PC-3 (cell line): ENCODE measurements around the gene ZDHHC18.

Experiments used
- EZH2 ChIP-seq: fragments of 300-600 bp; sonication (generic); IDR thresholded peaks from one replicate; pipeline ENCODE4 v1.6.1; 2017; ENCODE audit warnings: antibody characterized with exemption, mild to moderate bottlenecking, low read length; ENCODE audit not compliant: unreplicated experiment
- TF ChIP-seq, protein P1 (sequence below): fragments of 300-600 bp; sonication (generic); conservative IDR thresholded peaks from 2 replicates; pipeline ENCODE4 v1.5.1; 2017; ENCODE audit warnings: antibody characterized with exemption, low read depth, mild to moderate bottlenecking, low read length

DNA sequence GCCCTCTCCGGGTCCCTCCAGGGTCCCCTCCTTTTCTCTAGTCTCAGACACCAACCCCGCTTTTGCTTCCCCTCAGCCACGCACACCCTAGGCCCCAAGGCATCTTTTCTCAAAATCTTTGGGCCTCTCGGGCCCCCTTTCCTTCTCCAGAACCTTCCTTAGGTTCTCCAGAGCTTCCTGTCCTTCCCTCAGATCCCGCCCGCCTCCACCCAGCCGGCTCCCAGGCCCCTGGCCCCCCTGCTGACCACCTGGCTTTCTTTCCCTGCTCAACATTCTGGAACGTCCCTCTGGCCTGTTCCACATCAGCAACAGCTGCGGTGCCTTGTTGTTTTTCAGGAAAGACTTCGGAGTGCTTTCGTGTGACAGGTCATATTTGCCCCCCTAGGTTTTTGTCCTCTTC, 1.2 kb downstream of the ZDHHC18 start:
- TF ChIP-seq, protein P1, sequence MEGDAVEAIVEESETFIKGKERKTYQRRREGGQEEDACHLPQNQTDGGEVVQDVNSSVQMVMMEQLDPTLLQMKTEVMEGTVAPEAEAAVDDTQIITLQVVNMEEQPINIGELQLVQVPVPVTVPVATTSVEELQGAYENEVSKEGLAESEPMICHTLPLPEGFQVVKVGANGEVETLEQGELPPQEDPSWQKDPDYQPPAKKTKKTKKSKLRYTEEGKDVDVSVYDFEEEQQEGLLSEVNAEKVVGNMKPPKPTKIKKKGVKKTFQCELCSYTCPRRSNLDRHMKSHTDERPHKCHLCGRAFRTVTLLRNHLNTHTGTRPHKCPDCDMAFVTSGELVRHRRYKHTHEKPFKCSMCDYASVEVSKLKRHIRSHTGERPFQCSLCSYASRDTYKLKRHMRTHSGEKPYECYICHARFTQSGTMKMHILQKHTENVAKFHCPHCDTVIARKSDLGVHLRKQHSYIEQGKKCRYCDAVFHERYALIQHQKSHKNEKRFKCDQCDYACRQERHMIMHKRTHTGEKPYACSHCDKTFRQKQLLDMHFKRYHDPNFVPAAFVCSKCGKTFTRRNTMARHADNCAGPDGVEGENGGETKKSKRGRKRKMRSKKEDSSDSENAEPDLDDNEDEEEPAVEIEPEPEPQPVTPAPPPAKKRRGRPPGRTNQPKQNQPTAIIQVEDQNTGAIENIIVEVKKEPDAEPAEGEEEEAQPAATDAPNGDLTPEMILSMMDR, result no peak
- no peak for TF ChIP-seq EZH2
